HFFc6 (cell line): ENCODE measurements around the gene ADAMTS17. TPM values are rescaled to one million over a fixed set of nuclear protein-coding genes. Genes with fewer than 3 reads are reported as not detected.

ENCODE experiments used
- DNase-seq: peaks from one replicate; pipeline ENCODE4 v3.0.0-alpha.2; 2018
- H3K27ac Mint-ChIP-seq: 2 replicates; pipeline ENCODE4 v1.8.0; 2020; ENCODE audit warnings: mild to moderate bottlenecking, mixed read lengths
- H3K27me3 Mint-ChIP-seq: 2 replicates; pipeline ENCODE4 v1.8.0; 2021; ENCODE audit warnings: mild to moderate bottlenecking, moderate library complexity, mixed read lengths; ENCODE audit not compliant: insufficient read depth
- H3K36me3 Mint-ChIP-seq: 2 replicates; pipeline ENCODE4 v1.8.0; 2021; ENCODE audit warnings: low read depth, mixed read lengths
- H3K4me1 Mint-ChIP-seq: 2 replicates; pipeline ENCODE4 v1.8.0; 2020; ENCODE audit warnings: low read depth, mixed read lengths
- H3K4me3 Mint-ChIP-seq: 2 replicates; pipeline ENCODE4 v1.8.0; 2020; ENCODE audit warnings: mild to moderate bottlenecking, moderate library complexity, mixed read lengths
- H3K9me3 Mint-ChIP-seq: 2 replicates; pipeline ENCODE4 v1.8.0; 2020; ENCODE audit warnings: mild to moderate bottlenecking, mixed read lengths
- CTCF ChIP-seq: fragments of 200-600 bp; sonication (generic); IDR thresholded peaks from 2 replicates; pipeline ENCODE4 v1.5.0; 2021; ENCODE audit warnings: antibody characterized with exemption, mild to moderate bottlenecking
- total RNA-seq, 6 experiments: library from RNA; stranded (reverse); fragmentation: NEBNext Ultra II Directional; extraction: Animal tissue kit (Norgen Biotek cat#: 25700); gene quantifications; 2 replicates in 1 of 6; 3 replicates in 5 of 6; pipeline ENCODE4 v1.2.3, GENCODE V29; 2021

ADAMTS17 gene
- total RNA-seq, 6 experiments from 2014 or later: not detected

- Mint-ChIP-seq H3K4me1 (no peaks in the 10 kb centered on the region), H3K27ac (no peak overlapping the region)
- TF ChIP-seq CTCF: no peak
Measured at GRCh38 chr15:100058458-100058857, 283.3 kb downstream of the ADAMTS17 start.

GRCh38 chr15:100057281-100057680 lies 284.5 kb downstream of the ADAMTS17 start:
- no peaks in the 10 kb centered on the region for H3K4me1 Mint-ChIP-seq
- no peak overlapping the region for H3K4me3 Mint-ChIP-seq
- H3K27me3 Mint-ChIP-seq: peaks cover 14% of the 10 kb centered on the region
- no peak for DNase-seq
- no peak overlapping the region for H3K27ac Mint-ChIP-seq
- peaks cover 22% of the 10 kb centered on the region for H3K9me3 Mint-ChIP-seq
- no peaks in the 10 kb centered on the region for H3K36me3 Mint-ChIP-seq
- no peak for TF ChIP-seq CTCF

More at GRCh38 chr15:100058458-100058857, 283.3 kb downstream of the ADAMTS17 start:
- Mint-ChIP-seq H3K36me3 (no peaks in the 10 kb centered on the region), H3K4me3 (no peak overlapping the region), H3K27me3 (peaks cover 12% of the 10 kb centered on the region), H3K9me3 (peaks cover 30% of the 10 kb centered on the region)
- DNase-seq: no peak

GRCh38 chr15:100056411-100057072 lies 285.2 kb downstream of the ADAMTS17 start:
- TF ChIP-seq CTCF: no peak
- peaks cover 14% of the 10 kb centered on the region for H3K27me3 Mint-ChIP-seq
- H3K9me3 Mint-ChIP-seq: peaks cover 20% of the 10 kb centered on the region
- H3K27ac Mint-ChIP-seq: no peak overlapping the region
- no peak overlapping the region for H3K4me3 Mint-ChIP-seq
- no peaks in the 10 kb centered on the region for H3K4me1 Mint-ChIP-seq
- no peaks in the 10 kb centered on the region for H3K36me3 Mint-ChIP-seq
- no peak for DNase-seq

- Mint-ChIP-seq H3K4me3 (no peak overlapping the region), H3K27ac (no peak overlapping the region), H3K9me3 (peaks cover 18% of the 10 kb centered on the region), H3K4me1 (no peaks in the 10 kb centered on the region), H3K36me3 (no peaks in the 10 kb centered on the region), H3K27me3 (peaks cover 16% of the 10 kb centered on the region)
- TF ChIP-seq CTCF: no peak
- DNase-seq: no peak
Measured at GRCh38 chr15:100055821-100056220, 286.0 kb downstream of the ADAMTS17 start.

GRCh38 chr15:100054539-100054938 lies 287.2 kb downstream of the ADAMTS17 start:
- no peak overlapping the region for H3K4me3 Mint-ChIP-seq
- no peak overlapping the region for H3K27ac Mint-ChIP-seq
- H3K27me3 Mint-ChIP-seq: peaks cover 14% of the 10 kb centered on the region
- peaks cover 26% of the 10 kb centered on the region for H3K9me3 Mint-ChIP-seq
- no peaks in the 10 kb centered on the region for H3K4me1 Mint-ChIP-seq
- no peak for TF ChIP-seq CTCF
- H3K36me3 Mint-ChIP-seq: no peaks in the 10 kb centered on the region
- no peak for DNase-seq
